ENCODE measurements around the gene DENND1A. TPM values are rescaled to one million over a fixed set of nuclear protein-coding genes. Genes with fewer than 3 reads are reported as not detected.

DENND1A gene
- total RNA-seq, 2 donors from 2014 or later = 19.3 to 22.8 TPM

GRCh38 chr9:123778232-123778902 is 151.6 kb downstream of the DENND1A start:
- ATAC-seq (replicated peaks) = no peak
- peaks cover 8% of the 10 kb centered on the region for H3K4me1 Mint-ChIP-seq
- H3K27ac Mint-ChIP-seq = no peak overlapping the region
- H3K9me3 Mint-ChIP-seq = no peaks in the 10 kb centered on the region
- H3K36me3 Mint-ChIP-seq (ENCODE audit: low read depth) = no peaks in the 10 kb centered on the region
- H3K4me3 Mint-ChIP-seq = no peak overlapping the region
- H3K27me3 Mint-ChIP-seq = no peaks in the 10 kb centered on the region

- peaks cover 8% of the 10 kb centered on the region for H3K4me1 Mint-ChIP-seq
- no peak overlapping the region for H3K4me3 Mint-ChIP-seq
- H3K36me3 Mint-ChIP-seq (ENCODE audit: low read depth) = no peaks in the 10 kb centered on the region
- H3K9me3 Mint-ChIP-seq = no peaks in the 10 kb centered on the region
- H3K27me3 Mint-ChIP-seq = no peaks in the 10 kb centered on the region
- no peak for ATAC-seq (replicated peaks)
- no peak overlapping the region for H3K27ac Mint-ChIP-seq
Measured at GRCh38 chr9:123776708-123777537, 153.0 kb downstream of the DENND1A start.

- ATAC-seq (replicated peaks) = no peak
- Mint-ChIP-seq H3K36me3 (ENCODE audit: low read depth) (no peaks in the 10 kb centered on the region), H3K27me3 (no peaks in the 10 kb centered on the region), H3K27ac (no peak overlapping the region), H3K4me1 (peaks cover 8% of the 10 kb centered on the region), H3K9me3 (no peaks in the 10 kb centered on the region), H3K4me3 (no peak overlapping the region)
Measured at GRCh38 chr9:123775289-123776284, 154.3 kb downstream of the DENND1A start.

- Mint-ChIP-seq H3K4me1 (no peaks in the 10 kb centered on the region), H3K4me3 (no peak overlapping the region), H3K36me3 (ENCODE audit: low read depth) (no peaks in the 10 kb centered on the region), H3K9me3 (no peaks in the 10 kb centered on the region), H3K27ac (no peak overlapping the region), H3K27me3 (no peaks in the 10 kb centered on the region)
- ATAC-seq (replicated peaks) = no peak
Measured at GRCh38 chr9:123773783-123774182, 156.1 kb downstream of the DENND1A start.

- H3K27me3 Mint-ChIP-seq = no peaks in the 10 kb centered on the region
- ATAC-seq (replicated peaks) = no peak
- no peak overlapping the region for H3K27ac Mint-ChIP-seq
- H3K36me3 Mint-ChIP-seq (ENCODE audit: low read depth) = no peaks in the 10 kb centered on the region
- H3K4me3 Mint-ChIP-seq = no peak overlapping the region
- H3K9me3 Mint-ChIP-seq = no peaks in the 10 kb centered on the region
- H3K4me1 Mint-ChIP-seq = no peaks in the 10 kb centered on the region
Measured at GRCh38 chr9:123772967-123773366, 157.0 kb downstream of the DENND1A start.

- Mint-ChIP-seq H3K27ac (no peak overlapping the region), H3K4me3 (no peak overlapping the region), H3K36me3 (ENCODE audit: low read depth) (no peaks in the 10 kb centered on the region), H3K9me3 (no peaks in the 10 kb centered on the region), H3K4me1 (no peaks in the 10 kb centered on the region), H3K27me3 (no peaks in the 10 kb centered on the region)
- ATAC-seq (replicated peaks) = no peak
Measured at GRCh38 chr9:123772374-123772773, 157.6 kb downstream of the DENND1A start.

- Mint-ChIP-seq H3K36me3 (ENCODE audit: low read depth) (no peaks in the 10 kb centered on the region), H3K9me3 (no peaks in the 10 kb centered on the region), H3K4me1 (no peaks in the 10 kb centered on the region), H3K27me3 (no peaks in the 10 kb centered on the region), H3K27ac (no peak overlapping the region), H3K4me3 (no peak overlapping the region)
- ATAC-seq (replicated peaks) = no peak
Measured at GRCh38 chr9:123771690-123772089, 158.2 kb downstream of the DENND1A start.

GRCh38 chr9:123769719-123770118 is 160.2 kb downstream of the DENND1A start:
- Mint-ChIP-seq H3K27me3 (no peaks in the 10 kb centered on the region), H3K36me3 (ENCODE audit: low read depth) (no peaks in the 10 kb centered on the region), H3K27ac (no peak overlapping the region), H3K4me3 (no peak overlapping the region), H3K4me1 (no peaks in the 10 kb centered on the region), H3K9me3 (no peaks in the 10 kb centered on the region)
- ATAC-seq (replicated peaks) = no peak

- no peak overlapping the region for H3K27ac Mint-ChIP-seq
- no peak for ATAC-seq (replicated peaks)
- no peaks in the 10 kb centered on the region for H3K9me3 Mint-ChIP-seq
- H3K27me3 Mint-ChIP-seq = no peaks in the 10 kb centered on the region
- H3K36me3 Mint-ChIP-seq (ENCODE audit: low read depth) = no peaks in the 10 kb centered on the region
- H3K4me3 Mint-ChIP-seq = no peak overlapping the region
- H3K4me1 Mint-ChIP-seq = no peaks in the 10 kb centered on the region
Measured at GRCh38 chr9:123763910-123764588, 165.9 kb downstream of the DENND1A start.

GRCh38 chr9:123761905-123762605 is 167.9 kb downstream of the DENND1A start:
- ATAC-seq (replicated peaks) = no peak
- Mint-ChIP-seq H3K27ac (no peak overlapping the region), H3K36me3 (ENCODE audit: low read depth) (peaks cover 5% of the 10 kb centered on the region), H3K4me1 (no peaks in the 10 kb centered on the region), H3K9me3 (no peaks in the 10 kb centered on the region), H3K4me3 (no peak overlapping the region), H3K27me3 (no peaks in the 10 kb centered on the region)

- Mint-ChIP-seq H3K36me3 (ENCODE audit: low read depth) (peaks cover 22% of the 10 kb centered on the region), H3K9me3 (no peaks in the 10 kb centered on the region), H3K4me1 (no peaks in the 10 kb centered on the region), H3K27me3 (no peaks in the 10 kb centered on the region), H3K27ac (no peak overlapping the region), H3K4me3 (no peak overlapping the region)
- ATAC-seq (replicated peaks) = no peak
Measured at GRCh38 chr9:123757960-123758359, 172.0 kb downstream of the DENND1A start.

GRCh38 chr9:123757547-123757946 is 172.4 kb downstream of the DENND1A start:
- no peak overlapping the region for H3K4me3 Mint-ChIP-seq
- H3K9me3 Mint-ChIP-seq = no peaks in the 10 kb centered on the region
- no peaks in the 10 kb centered on the region for H3K4me1 Mint-ChIP-seq
- no peak for ATAC-seq (replicated peaks)
- peaks cover 22% of the 10 kb centered on the region for H3K36me3 Mint-ChIP-seq (ENCODE audit: low read depth)
- H3K27me3 Mint-ChIP-seq = no peaks in the 10 kb centered on the region
- H3K27ac Mint-ChIP-seq = no peak overlapping the region

- ATAC-seq (replicated peaks) = no peak
- Mint-ChIP-seq H3K9me3 (no peaks in the 10 kb centered on the region), H3K4me3 (no peak overlapping the region), H3K36me3 (ENCODE audit: low read depth) (peaks cover 22% of the 10 kb centered on the region), H3K27me3 (no peaks in the 10 kb centered on the region), H3K4me1 (peaks cover 3% of the 10 kb centered on the region), H3K27ac (no peak overlapping the region)
Measured at GRCh38 chr9:123756484-123757106, 173.3 kb downstream of the DENND1A start.

All from activated T-helper 17 cell treated with anti-CD3 and anti-CD28 coated beads, Interleukin-2, amount 50 U/mL, for 72 hours (primary cell).